ENCODE measurements around the gene NGFR.
A peak's percentile ranks its signal among the peaks of the same experiment; 100 is the strongest.

Gene NGFR

DNA sequence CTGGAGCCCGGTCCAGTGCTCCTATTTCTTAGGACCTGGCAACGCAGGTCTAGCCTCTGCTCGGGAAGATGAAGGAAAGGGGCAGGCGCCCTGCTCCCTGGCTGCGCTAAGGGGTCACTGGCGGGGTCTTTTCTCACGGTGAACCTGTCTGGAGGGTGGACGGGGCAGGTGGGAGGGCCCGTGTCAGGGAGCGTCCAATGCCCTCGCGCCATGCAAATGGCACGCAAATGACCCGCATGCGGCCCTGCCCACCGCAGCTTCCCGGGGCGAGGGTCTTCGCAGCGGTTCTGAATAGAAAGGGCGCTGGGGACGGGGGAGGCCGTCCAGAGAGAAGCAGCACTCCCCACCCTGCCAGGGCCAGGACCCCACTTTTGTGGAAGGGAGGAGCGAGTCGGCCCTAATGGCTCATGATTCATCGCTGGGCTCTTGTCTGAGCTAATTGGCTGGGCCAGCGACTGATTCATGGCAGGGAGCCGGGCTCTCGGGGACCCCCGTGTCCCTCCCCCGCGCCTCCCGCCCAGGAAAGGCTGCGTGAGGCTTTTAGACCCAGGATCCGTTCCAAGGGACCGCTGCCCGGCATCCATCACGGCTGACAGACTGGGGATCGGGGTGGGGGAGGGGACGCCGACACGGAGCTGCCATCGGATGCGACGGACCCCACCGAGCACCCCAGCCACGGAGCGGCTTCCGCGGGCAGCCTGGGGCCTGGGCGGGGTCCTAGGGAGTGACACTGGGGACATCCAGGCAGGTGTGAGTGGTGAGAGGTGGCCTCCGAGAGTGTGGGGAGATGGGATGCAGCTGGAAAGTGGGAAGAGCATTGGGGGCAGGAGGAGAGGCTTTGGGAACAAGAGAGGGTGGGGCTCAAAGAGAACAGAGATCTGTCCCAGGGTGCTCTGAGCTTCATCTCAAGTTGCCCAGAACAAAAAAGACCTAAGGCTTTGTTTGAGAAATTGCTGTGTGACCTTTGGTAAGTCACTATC, 25.0 kb upstream of the NGFR start:
- DNase-seq: no peak

DNA sequence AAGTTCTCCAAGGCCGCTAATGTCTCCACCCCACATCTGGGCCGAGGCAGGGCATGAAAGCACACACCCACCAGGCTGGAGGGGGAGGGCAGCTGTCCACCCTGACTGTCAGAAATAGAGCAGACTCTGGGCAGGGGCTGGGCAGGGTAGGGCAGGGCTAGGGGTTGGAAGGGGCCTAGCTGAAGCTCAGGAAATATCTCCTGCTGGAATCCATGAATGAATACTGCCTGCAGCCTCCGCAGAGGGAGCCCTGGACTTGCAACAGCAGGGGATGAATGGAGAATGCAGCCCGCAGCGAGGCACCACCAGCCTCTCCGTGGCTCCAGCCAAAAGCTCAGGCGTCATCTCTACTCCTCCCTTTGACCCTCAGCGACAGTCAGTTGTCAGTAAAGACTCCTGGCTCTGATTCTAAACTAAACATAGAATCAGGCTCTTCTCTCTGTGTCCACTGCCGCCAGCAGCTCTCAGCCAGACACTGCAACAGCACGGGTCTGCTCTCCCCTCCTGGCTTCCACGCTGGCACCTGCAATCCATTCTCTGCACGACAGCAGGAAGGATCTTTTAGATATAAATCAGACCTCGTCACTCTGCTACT, 23.9 kb upstream of the NGFR start:
- no peak for DNase-seq

DNA sequence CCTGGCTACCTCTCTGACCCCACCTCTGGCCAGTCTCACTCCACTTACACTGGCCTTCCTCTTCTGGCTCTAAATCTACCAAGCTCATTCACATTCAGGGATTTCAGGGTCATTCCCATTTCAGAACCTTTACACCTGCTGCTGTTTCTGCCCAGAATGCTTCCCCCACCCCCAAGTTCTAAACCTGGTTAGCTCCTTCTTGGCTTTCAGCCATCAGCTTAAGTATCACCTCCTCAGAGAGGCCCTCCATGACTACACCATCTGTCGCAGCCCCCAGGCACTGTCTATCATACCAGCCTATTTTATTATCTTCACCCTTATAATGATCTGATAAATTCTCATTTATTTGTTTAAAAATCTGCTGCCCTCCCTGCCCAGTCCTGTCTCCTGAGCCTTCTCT, 23.3 kb upstream of the NGFR start:
- no peak for DNase-seq

DNA sequence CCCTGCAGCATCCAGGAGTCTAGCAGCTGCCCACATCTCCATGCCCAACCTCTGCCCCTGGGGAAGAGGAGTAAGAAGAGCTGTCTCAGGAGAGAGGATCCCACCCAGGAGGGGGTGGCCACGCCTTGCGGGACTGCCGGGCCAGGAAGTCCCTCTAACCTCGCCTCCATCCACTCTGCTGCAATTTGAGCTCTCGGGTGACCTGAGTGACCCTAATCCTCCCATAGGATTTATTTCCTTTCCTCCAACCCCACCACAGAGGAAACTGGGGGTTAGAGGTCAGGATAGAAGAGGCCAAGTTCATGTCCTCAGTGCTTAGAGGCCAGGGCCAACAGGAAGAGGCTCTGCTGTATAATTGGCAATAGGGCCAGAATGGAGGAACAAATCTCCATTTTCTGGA, 22.6 kb upstream of the NGFR start:
- DNase-seq: no peak

DNA sequence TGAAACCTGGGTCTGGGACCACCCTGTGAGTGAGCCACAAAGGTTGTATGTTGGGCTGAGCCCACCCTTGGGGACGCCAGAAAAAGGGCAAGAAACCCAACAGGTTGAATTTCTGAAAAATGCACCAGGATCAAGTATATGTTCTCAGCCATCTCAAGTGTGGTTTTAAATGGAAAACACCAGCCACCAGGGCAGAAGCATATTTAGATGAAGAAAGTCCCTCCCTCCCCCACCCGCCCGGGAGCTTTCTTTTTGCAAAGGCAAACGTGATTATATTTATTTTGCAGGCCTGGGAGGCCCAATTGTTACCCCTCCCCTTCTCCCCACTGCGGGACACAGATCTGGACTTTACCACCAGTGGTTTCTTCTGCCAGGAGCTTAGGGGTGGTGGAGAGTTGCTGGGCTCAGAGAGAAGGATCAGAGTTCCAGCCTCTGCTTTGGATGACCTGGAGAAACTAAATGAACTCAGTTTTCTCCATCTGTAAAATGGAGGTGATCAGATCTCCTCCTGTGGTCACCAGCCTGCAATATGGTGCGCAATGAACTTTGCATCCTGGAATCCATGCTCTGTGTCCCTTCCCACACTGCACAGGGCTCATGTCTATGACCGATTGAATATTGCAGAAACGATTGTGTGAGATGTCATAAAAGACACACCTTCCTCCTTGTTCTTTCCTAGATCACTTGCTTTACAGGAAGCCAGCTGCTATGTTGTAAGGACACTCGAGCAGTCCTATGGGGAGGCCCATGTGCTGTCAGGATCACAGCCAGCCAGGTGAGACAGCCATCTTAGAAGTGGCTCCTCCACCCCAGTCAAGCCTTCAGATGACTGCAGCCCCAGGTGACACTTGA, 21.0 kb upstream of the NGFR start:
- no peak for DNase-seq

DNA sequence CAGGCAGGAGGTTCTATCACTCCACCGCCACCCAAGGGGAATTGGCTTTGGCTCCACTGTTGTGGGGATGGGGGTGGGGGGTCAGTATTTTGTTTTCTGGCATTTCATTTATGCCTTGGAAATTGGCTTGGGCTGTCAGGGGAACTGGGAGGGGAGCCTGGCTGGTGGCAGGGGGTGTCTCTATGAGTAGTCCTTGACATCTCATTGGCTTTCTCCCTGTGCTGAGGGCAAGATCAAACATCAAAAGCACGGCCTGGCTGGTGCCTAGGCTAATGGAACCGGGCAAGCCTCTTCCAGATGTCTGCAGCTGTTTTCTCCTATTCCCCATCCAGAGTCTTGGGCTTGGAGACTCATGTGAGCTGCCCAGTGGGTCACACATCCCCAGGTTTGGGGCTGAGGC, 17.4 kb upstream of the NGFR start:
- no peak for DNase-seq

DNA sequence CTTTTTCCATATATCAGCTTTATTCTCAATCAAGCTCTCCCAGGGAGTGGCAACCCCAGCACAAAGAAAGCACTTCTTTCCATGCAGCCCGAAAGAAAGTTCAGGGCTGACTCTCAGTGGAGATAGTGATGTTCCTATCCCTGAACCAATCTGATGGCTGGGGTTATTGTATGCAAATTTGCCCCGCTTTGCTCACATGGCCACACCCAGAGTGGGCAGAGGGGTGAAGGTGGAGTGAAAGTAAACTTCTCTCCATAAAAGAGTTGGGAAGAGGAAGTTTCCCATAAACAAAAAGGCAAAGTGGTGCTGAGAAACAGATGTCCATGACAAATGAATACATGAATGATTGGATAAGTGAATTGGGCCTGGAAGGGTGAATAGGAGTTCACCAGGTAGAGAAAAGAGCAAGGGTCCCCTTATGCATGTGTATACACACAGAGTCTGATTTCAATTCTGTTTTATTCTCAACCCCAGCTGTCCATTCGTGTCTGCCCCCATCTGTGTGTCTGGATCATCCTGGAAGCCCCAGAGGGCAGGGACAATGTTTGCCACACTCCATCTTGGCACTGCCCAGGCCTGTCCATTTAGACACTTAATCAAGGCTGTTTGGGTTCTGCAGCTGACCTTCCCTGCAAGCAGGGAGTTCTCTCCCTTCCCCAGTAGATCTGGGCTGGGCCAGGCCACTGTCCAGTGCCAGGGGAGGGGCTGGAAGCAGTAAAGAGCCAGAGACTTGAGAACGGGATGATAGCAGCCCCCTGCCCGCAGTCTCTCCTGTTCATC, 14.1 kb upstream of the NGFR start:
- no peak for DNase-seq

DNA sequence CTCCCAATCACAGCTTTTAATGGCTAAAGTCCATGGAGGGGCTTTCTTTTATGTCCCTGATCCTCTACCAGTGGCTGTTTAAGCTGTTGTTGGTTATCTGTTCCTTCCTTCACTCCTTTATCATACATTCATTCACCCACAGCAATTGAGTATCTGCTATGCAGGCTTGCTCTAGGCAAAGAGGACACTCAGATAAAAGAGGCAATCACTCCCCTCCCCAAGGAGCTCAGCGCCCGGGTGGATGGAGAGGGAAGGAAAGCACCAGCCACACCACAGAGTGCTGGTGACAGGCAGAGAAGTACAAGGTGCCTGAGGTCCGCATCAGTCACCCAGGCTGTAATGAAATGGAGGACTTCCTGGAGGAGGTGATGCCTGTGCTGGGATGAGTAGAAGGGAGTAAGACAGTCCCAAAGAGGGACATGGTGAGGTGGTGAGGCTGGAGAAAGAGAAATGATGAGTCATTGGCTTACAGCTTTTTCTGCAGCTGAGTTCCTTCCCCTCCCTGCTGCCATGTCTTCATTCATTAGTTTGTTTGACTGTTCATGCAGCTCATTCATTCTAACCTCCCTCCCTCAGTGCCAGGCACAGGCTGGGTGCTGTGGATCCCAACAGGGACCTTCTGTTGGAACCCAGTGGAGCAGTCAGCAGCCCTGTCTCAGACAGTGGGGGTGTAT, 12.8 kb upstream of the NGFR start:
- no peak for DNase-seq

DNA sequence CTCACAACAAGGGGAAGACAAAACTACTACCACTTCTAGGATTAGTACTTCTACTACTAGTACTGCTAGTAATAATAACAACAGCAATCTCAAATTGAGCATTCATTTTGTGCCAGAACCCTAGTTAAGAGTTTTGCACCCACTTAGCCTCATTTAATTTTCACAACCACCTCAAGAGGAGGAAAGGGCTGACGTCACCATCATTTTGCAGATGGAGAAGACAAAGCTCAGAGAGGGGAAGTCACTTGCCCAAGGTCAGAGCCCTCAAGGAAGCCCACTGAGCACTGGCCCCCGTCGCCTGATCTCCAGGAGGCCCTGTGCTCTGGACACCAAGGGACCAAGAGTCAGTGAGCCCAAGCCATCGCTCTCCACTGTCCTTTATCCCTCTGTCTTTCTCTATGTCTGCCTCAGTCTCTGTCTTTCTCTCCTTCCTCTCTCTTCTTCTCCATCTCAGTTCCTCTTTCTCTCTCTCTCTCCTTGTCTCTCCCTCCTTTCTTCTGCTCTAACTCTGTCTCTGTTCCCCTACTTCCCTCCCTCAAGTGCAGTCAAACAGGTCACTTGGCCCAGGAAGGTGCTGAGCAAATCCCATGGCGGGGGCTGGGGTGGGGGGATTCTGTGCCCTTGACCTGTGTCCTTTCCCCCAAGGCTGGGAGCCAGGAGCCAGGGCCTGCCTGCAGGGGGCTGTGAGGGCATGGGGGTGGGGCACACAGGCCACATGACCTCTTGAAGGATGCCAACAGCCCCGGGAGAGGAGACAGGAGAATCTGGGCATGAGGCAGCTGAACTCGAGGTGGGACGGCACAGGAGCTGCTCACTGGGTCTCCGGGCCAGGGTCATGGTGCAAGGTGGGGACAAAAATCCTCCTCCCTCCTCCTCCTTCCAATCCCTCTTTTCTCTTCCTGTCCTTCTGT, 11.2 kb upstream of the NGFR start:
- no peak for DNase-seq

DNA sequence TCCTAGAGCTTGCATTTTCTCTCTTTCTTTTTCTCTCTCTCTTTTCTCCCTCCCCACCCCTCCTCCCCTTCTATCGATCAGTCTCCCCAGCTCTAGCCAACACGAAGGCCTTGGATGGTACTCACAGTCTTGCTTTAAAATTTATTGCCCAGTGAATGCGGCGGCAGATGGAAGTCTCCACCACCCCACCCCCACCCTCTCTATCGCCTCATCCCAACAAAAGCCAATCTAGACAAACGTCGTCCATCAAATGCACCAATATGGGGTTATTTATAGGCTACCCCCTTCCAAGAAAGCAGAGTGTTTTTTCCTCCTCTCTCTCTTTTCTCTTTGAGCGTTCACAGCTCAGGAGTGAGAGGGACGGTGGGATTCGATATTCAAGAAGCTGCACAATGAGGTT, 10.5 kb upstream of the NGFR start:
- DNase-seq: no peak

DNA sequence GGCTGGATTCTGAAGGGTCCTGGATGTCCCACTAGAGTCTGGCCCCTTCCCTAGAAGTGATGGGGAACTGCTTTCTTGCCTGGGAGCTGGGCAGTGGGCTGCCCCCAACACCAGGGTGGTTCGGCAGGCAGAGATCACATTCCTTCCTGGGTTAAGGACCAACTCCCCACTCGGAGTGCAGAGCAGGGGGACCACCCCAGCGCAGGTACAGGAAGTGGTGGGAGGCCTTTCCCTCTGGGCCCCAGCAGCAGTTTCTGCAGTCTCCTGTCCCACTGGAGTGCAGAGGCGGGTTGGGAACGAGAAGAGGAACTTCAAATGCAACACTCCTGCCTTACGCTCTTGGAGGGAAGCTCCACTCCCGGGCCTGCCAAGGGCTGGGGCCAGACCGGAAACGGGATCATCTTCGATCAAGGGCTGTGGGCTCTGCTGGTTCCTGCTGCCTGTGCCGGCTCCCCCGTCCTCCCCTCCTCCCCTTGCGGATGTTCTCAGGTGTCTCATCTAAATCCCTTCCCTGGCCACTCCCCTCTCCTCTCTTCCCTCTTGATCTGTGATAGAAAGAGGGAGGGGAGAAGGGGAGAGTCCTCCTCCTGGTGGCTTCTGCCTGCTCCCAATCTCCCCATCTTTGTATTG, 9.0 kb upstream of the NGFR start:
- no peak for DNase-seq

DNA sequence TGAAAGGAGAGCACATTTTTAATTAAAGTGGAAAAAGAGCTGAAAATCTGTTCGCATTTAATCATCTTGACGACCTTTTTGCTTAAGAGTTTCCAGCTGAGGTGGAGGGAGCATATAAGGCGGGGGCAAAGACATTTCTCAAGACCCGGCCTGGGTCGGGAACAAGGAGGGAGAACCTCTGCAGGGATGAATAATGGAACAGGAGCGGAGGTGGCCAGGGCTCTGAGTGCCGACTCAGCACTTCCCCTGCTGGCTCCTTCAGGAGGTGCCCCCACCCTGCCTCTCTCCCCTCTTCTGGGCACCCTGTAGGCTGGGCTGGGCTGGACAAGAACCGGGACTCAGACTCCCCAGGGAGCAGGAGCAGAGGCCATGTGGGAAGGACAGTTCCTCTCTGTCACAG, 7.9 kb upstream of the NGFR start:
- no peak for DNase-seq

DNA sequence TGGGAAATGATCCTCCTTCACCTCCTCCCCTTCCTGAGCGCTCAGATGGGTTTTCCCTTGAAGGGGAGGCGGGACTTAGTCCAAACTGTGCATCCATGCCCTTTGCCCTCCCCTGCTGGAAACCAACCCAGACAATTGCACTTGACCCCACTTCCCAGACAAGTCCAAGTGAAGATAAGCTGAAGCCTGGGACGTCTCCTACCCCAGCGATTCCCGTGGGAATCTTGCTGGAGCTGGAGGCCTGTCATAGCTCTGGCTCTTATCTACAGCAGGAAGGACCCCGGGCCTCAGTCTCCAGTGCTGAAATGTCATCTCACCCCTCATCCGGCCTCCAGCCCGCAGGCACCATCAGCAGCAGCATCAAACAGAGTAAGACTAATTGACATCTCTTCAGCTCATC, 6.5 kb upstream of the NGFR start:
- no peak for DNase-seq

DNA sequence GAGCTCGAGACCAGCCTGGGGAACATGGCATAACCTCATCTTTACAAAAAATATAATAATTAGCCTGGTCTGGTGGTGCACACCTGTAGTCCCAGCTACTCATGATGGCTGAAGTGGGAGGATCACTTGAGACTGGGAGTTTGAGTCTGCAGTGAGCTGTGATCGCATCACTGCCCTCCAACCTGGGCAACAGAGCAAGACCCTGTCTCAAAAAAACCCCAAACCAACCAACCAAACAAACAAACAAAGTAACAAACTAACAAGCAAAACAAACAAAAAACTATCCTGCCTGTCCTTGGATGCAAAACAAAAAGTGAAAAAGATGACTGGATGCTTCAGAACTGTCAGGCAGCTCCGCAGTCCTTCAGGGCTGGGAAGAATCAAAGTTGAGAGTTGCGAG, 5.7 kb upstream of the NGFR start:
- DNase-seq: no peak

DNA sequence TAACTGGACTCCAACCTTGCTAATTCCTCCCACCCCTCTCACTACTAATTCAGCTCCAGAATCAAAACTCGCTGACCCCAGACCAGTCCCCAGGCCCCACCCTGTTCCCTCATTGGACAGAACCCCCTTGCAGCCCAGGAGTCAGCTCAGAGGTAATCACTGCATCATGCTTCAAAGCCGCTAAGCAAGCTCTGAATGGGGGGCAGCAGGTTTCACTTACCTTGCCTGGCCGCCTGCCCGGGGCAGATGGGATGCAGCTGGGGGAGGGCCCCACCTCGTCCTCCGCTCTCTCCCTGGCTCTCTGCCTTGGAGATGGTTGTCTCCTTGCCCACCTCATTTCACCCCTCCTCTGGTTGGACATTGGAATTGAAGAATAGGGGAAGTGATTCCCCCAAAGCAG, 4.8 kb upstream of the NGFR start:
- no peak for DNase-seq

DNA sequence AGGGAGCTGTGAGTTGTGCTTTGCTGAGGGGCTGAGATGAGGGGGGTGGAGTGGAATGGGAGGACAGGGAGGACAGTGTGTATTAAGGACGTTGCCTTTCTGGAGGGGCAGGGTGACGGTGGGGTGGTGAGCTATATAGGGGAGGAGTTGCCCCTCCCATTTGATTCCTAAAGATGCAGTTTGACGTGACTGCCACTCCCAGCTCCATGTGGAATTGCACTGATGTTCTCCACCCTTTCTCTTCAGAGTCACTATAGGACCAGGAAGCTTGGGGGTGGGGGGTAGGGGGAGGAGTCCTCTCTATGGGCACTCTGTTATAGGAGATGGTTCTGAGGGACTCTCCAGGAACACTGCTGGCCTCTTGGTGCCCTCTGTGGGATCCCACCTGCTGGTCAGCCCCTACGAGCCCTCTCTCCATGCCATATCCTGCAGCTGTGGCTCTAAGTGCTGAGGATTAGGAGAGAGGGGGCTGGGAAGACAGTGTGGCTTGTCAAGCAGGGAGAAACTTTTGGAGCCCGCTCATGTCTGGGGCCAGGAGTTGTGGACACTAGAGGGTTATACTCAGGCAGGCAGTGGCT, 3.8 kb upstream of the NGFR start:
- no peak for DNase-seq

DNA sequence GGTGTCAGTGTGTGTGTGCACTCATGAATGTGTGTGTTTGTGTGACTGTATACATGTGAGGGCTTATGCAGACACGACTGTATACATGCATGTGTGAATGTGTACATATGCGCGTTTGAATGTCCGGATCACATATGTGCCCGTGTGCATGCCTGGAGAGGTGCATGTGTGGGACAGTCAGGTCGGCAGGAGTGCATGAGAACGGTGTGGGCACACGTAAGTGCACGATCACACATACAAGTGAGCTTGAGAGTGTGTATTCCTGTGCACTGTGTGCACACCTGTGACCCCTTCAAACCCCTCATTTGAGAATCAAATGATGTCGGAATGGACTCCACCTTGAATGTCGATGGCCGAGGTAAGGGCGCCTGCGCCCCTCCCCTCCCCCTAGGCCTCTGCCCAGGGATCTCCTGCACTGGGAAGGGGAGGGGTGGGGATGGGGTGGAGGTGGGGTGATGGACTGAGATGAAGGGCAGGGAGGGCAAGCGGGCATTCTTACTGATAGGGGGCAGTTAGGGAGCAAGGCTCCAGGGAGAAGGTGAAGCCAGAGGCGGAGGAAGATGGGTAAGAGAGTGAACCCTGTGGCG, 601 bp upstream of the NGFR start:
- DNase-seq: no peak

DNA sequence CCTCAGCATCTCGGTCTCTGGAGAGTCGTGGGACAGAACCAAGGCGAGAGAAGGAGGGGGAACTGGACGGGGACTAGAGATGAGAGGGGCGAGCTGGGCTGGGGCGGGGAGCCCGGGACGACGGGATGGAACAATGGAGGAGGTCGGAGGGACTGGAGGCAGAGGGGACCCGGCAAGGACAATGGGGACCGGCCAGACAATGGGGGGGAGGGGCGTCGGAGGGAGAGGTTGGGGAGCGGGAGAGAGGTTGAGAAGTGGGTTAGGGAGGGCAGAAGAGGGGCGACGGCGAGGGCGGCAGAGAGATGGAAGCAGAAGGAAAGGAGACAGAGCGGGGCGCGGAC, 719 bp downstream of the NGFR start:
- no peak for DNase-seq

DNA sequence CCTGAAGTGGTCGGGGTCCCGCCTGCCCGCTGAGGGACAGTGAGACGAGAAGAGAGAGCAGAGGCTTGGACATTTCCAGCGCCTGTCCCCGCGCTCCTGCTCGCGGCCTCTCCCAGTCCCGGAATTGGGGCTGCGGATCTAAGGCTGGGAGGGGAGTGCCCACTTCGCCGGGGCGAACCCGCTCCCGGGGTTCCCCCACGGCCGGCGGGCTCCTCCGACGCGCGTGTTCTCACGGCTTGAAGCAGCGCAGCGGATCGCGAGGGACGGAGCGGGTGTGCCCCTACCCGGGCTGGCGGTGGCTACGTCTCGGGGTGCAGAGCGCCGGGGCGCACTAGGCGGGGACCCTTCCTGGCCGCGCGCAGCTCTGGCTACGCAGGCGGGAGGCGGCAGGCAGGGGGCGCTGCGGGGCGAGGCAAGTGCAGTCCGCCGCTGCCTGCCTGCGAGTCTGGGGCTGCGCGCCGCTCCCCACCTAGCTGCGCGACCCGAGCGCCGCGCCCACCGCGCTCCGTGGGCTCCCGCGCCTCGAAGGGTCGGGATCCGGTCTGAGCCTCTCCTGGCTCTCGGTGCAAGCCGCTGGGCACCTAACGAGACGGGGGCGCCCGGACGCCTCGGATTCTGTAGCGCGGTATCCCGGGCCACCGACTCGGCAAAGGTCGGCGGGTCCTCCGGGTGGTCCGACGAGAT, 1.2 kb downstream of the NGFR start:
- DNase-seq: peak; percentile 49 to 88 (median 74)

DNA sequence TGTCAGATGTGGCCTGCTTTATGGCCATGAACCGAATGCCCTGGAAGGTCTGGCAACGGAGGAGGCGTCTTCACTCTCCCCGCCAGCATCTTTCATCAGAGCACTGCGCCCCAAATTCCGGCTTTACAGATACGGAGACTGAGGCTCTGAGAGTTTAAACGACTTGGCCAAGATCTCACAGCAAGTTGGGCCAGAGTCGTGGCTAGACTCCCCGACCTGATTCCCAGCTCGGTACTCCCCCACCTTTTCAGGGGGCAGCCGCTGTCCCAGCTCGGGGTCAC, 1.7 kb downstream of the NGFR start:
- DNase-seq: no peak
